CD4-positive, alpha-beta T cell treated with Interleukin-17A for 1 hour (primary cell): Measurements from ENCODE around the gene SUFU.
A peak's percentile ranks its signal among the peaks of the same experiment; 100 is the strongest.
"Not testable (repeated sequence)": the region's sequence is repeated elsewhere in the genome, so short reads cannot be mapped to it uniquely, and the experiment has no call there.

Source experiments
- DNase-seq: peaks from one replicate; pipeline ENCODE4 v3.0.0-alpha.2; 2020

Gene SUFU

GRCh38 chr10:102480396-102480795, 23.4 kb upstream of the SUFU start:
- DNase-seq: no peak

GRCh38 chr10:102484021-102484420, 19.8 kb upstream of the SUFU start:
- DNase-seq: no peak

GRCh38 chr10:102485093-102485784, 18.5 kb upstream of the SUFU start:
- DNase-seq: no peak

- no peak for DNase-seq
Measured at GRCh38 chr10:102491136-102491535, 12.6 kb upstream of the SUFU start.

GRCh38 chr10:102492344-102492939, 11.3 kb upstream of the SUFU start:
- no peak for DNase-seq

GRCh38 chr10:102492983-102493382, 10.8 kb upstream of the SUFU start:
- DNase-seq: no peak

- no peak for DNase-seq
Measured at GRCh38 chr10:102493771-102494170, 10.0 kb upstream of the SUFU start.

GRCh38 chr10:102497545-102497944, 6.2 kb upstream of the SUFU start:
- DNase-seq: no peak

GRCh38 chr10:102499356-102499755, 4.4 kb upstream of the SUFU start:
- no peak for DNase-seq

- DNase-seq: not testable (repeated sequence)
Measured at GRCh38 chr10:102500686-102501085, 3.1 kb upstream of the SUFU start.

- peak; percentile 5 for DNase-seq
Measured at GRCh38 chr10:102501201-102502028, 2.4 kb upstream of the SUFU start.

- DNase-seq: peak; percentile 99
Measured at GRCh38 chr10:102502029-102502336, 1.8 kb upstream of the SUFU start.

GRCh38 chr10:102502337-102503151, 1.2 kb upstream of the SUFU start, which contains the start of gene ACTR1A:
Gene ACTR1A, minus strand, starts transcription at chr10:102502712. Its CDS starts 65 bp downstream, at chr10:102502647.
- peak; percentile 98 for DNase-seq

- DNase-seq: peak; percentile 41
Measured at GRCh38 chr10:102504179-102504975, 605 bp downstream of the SUFU start.

GRCh38 chr10:102504976-102505300, 1.2 kb downstream of the SUFU start:
- DNase-seq: no peak

GRCh38 chr10:102505462-102506115, 1.8 kb downstream of the SUFU start:
- DNase-seq: no peak

GRCh38 chr10:102507521-102507920, 3.7 kb downstream of the SUFU start:
- DNase-seq: no peak

GRCh38 chr10:102508506-102508905, 4.7 kb downstream of the SUFU start:
- no peak for DNase-seq

GRCh38 chr10:102509387-102509786, 5.6 kb downstream of the SUFU start:
- no peak for DNase-seq

- DNase-seq: no peak
Measured at GRCh38 chr10:102511583-102512274, 8.0 kb downstream of the SUFU start.
